HepG2 (cell line): ENCODE results near the gene CSNK1G3.

ENCODE experiments used
- CHD2 ChIP-seq: IDR thresholded peaks from 2 replicates; pipeline ENCODE4 v1.6.1; 2011; ENCODE audit warnings: low read depth, low read length, improper control_type of control experiment
- JUN ChIP-seq: sonication (generic); formaldehyde crosslinking; IDR thresholded peaks from 2 replicates; pipeline ENCODE4 v1.4.0; 2020; ENCODE audit warnings: mild to moderate bottlenecking, missing genetic modification reagents
- MTA3 ChIP-seq: sonication (generic); formaldehyde crosslinking; IDR thresholded peaks from 2 replicates; pipeline ENCODE4 v1.4.0; 2020; ENCODE audit warnings: missing genetic modification reagents
- MTERF4 ChIP-seq: sonication (generic); formaldehyde crosslinking; IDR thresholded peaks from 2 replicates; pipeline ENCODE4 v1.8.0; 2023; ENCODE audit warnings: mild to moderate bottlenecking, missing genetic modification reagents
- ZNF7 ChIP-seq: IDR thresholded peaks from 2 replicates; pipeline ENCODE4 v1.6.1; 2016; ENCODE audit warnings: missing biosample characterization, missing genetic modification reagents

GRCh38 chr5:123517476-123517875 is 5.5 kb downstream of the CSNK1G3 start:
- TF ChIP-seq MTERF4 (CRISPR knock-in tag), result no peak
- TF ChIP-seq MTA3, result no peak
- TF ChIP-seq CHD2, result no peak
- TF ChIP-seq JUN (CRISPR knock-in tag), result no peak
- no peak for TF ChIP-seq ZNF7 (CRISPR knock-in tag)
